PFSK-1 (cell line): ENCODE measurements around the gene ZNF277.

Experiments
- POLR2AphosphoS5 ChIP-seq: IDR thresholded peaks from 2 replicates; pipeline ENCODE4 v1.6.1; 2012; ENCODE audit warnings: low read depth, mild to moderate bottlenecking, control low read depth, low read length, moderate library complexity
- SIN3A ChIP-seq: IDR thresholded peaks from 2 replicates; pipeline ENCODE4 v1.6.1; 2012; ENCODE audit warnings: mild to moderate bottlenecking, low read length, moderate library complexity, borderline replicate concordance; ENCODE audit not compliant: insufficient read depth

DNA sequence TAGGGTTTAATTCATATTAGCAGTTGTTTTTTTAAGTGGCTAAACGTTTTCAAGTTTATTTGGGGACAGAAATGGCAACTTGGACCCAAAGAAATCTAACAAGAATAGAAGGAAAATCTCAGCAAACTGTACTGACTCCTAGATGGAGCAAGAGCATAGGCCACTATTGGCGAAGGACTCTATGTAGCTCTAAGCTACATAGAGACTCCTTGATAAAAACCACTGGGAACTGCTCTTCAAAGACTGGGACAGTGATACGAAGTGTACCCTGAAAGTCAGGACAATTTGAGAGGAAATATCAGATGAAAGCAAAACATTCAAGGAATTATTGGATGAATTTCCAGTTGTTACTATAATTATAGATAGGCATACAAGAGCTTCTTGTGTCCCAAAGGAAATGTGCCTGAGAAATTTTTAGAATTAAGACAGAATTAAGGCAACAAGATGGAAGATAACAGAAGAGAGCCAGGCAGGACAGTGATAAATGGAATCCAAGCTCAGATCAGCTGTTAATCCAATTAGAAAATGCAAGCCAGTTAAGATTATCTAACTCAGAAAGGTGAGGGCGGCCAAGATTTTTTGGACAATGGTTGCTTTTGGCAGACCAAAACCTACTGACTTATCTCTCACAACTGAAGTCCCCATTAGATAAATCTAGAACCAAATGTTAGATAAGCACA is 140.0 kb downstream of the ZNF277 start:
- no peak for TF ChIP-seq POLR2AphosphoS5
- no peak for TF ChIP-seq SIN3A
